GM18507 (cell line): ENCODE results near the gene ZBTB7C.

Experiments
- DNase-seq: peaks from one replicate; pipeline ENCODE4 v3.0.0; 2011; ENCODE audit warnings: low read depth; ENCODE audit not compliant: insufficient read length; ENCODE audit errors: extremely low spot score
- FAIRE-seq: peaks from 2 replicates; lab custom pipeline; 2011; peaks lifted over from hg19 to GRCh38; lab: Jason Lieb, UNC

Gene ZBTB7C

DNA sequence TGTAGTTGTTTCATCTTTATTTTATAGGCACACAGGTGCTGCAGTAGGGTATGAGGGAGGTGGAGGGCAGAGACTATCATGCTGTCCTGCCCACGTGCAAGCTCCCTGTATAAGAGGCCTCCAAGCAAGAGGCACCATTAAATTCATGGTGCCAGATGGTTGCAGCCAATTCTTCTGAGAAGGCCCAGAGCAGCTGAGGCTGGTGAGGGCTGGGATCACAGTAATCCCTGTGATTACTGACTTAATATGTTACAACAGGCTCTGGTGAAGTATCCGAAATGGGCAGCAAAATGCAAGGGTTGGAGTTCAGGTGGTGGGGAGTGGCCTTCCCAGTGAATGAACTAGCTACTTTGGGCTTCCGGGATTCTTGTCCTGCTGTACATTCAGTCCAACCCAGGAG is 286.8 kb downstream of the ZBTB7C start:
- FAIRE-seq: no peak
- no peak for DNase-seq

GRCh38 chr18:48121752-48122151 is 287.4 kb downstream of the ZBTB7C start:
- DNase-seq (no peak), FAIRE-seq (no peak)

DNA sequence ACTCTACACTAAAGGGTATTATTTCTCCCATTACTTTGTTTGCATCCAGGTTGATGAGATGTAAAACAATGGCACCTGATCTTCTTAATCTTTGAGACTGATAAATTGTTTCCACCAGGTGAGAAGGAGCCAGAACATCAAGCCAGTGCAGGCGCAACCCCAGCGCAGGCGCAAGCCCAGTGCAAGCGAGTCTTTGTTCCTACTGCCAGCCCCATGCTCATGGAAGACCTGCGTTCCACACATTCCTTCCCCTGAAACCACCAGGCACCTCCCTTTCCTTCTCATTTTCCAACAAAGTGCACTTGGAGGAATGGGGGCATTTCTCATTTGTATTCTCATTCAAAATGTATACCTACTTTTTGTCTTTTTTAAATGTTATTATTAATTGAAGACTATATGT is 290.0 kb downstream of the ZBTB7C start:
- FAIRE-seq (no peak), DNase-seq (no peak)

GRCh38 chr18:48116873-48117630 is 292.1 kb downstream of the ZBTB7C start:
- FAIRE-seq: no peak

GRCh38 chr18:48116017-48116416 is 293.2 kb downstream of the ZBTB7C start:
- no peak for DNase-seq
- FAIRE-seq: no peak

More at GRCh38 chr18:48116873-48117630, 292.1 kb downstream of the ZBTB7C start:
- no peak for DNase-seq

DNA sequence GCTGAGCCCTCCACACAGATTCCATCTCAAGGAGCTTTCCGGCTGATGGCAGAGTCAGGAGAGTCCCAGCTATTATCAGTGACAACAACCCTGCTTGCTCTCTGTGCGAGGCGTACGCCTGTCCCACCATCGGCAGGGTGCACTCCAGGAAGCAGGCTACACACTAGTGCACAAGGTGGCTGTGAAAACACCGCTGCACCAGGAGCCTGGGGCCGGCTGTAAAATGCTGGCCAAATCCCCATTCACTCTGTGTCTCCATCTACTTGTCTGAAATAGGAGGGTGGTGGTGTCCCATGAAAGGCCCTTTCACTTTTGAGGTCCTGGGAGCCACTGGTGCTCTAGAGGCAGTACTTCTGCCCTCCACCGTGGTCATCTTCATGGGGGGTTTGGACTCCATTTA is 295.5 kb downstream of the ZBTB7C start:
- no peak for DNase-seq
- FAIRE-seq: no peak

DNA sequence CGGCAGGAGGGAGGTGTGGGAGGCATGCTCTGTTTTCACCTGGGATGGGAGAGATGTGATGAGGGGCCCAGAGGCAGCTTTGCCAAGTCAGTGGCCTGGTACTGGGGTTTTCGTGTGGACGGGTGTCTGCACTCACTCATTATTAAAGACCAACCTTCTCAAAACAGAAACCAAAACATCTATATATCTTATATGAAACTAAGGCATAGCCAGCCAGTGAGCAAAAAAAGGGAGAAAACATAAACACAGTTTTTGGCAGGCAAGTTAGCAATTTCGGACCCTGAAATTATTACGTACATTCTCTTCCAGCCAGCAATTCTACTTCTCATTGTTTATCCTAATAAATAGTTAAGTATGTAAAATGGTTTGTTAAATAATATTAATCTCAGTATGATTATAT is 297.6 kb downstream of the ZBTB7C start:
- DNase-seq (no peak), FAIRE-seq (no peak)

DNA sequence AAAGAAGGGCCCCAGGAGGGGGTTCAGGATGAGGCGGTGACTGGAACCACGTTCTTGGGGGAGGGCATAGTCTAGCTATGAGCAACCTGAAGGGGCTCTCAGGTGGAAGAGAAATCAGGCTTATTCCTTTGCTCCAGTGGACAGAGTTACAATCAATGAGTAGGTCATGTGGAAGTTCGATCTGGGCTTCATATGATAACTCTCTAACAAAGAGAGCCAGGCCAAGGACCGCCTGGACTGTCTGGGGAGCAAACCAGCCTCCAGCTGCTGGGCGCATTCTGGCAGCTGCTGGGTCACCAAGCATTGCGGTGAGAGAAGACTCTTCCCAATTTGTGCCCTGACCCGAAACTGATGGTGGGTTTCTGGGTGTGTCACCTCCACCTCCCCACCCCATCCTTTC is 298.4 kb downstream of the ZBTB7C start:
- DNase-seq: no peak
- no peak for FAIRE-seq

GRCh38 chr18:48109961-48110493 is 299.2 kb downstream of the ZBTB7C start:
- FAIRE-seq: no peak

GRCh38 chr18:48108136-48108535 is 301.0 kb downstream of the ZBTB7C start:
- FAIRE-seq: no peak
- no peak for DNase-seq

More at GRCh38 chr18:48109961-48110493, 299.2 kb downstream of the ZBTB7C start:
- DNase-seq: no peak

GRCh38 chr18:48106976-48107781 is 302.0 kb downstream of the ZBTB7C start:
- DNase-seq (no peak), FAIRE-seq (no peak)

DNA sequence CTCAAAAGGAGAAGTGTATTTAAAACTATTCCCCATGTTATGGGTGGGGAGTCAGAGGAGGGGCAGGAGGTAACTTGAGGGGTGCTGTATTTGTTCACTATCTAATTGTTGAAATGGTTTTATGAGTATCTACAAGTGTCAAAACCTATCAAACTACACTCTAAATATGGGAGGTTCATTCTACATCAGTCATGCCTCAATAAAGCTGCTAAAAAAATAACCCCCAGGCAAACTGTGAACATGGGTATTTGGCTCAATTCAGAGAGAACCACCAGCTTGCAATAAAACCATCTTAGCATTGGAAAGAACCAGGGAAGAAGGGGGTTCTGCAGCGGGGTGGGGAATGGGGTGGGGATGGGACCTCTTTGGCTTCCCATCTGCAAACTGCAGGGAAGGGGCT is 302.7 kb downstream of the ZBTB7C start:
- no peak for DNase-seq
- FAIRE-seq: no peak

GRCh38 chr18:48105317-48105716 is 303.9 kb downstream of the ZBTB7C start:
- FAIRE-seq (no peak), DNase-seq (no peak)

DNA sequence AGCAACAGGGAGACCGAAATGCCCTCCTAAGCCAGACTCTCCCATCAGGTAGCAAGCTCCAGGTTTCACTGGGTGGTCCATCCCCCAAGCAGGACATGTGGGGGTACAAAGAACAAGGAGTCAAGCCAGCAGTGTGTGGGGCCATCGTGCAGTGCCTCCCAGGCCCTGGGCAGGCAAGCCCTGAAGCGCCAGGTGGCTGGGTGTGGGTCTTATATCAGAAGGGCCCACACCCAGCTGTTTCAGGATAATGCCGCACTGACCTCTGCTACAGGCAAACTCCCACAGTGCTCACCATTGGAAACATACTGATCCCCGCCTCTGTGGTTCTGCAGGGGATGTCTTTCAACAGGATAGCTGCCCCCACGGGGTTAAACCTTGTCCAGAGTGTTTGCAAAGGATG is 304.5 kb downstream of the ZBTB7C start:
- FAIRE-seq: no peak
- no peak for DNase-seq

DNA sequence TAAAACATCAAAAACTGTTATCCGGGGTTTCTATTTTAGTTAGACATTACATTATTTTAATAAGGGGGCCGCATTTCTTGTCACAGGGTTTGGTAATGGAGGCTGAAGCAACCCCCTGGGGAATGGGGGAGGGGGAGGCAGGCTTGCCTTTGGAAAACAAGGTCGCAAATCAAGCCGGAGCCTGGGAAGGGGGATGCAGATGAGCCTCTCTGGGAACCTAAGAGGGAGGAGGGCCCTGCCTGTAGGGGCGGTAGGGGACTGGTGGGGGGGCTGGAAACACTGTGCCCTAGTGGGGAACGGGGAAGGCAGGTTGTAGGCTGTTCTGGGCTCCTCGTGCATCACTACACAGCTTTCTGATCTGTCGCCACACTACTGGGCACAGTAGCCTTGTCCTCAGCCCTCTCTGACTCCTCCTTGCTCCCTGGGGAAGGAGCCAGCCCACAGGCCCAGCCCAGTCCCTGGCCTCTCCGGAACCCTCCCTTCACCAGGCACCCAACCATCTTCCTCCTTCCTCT is 308.5 kb downstream of the ZBTB7C start:
- DNase-seq (no peak), FAIRE-seq (no peak)

- FAIRE-seq (no peak), DNase-seq (no peak)
Measured at GRCh38 chr18:48100165-48100575, 309.0 kb downstream of the ZBTB7C start.

DNA sequence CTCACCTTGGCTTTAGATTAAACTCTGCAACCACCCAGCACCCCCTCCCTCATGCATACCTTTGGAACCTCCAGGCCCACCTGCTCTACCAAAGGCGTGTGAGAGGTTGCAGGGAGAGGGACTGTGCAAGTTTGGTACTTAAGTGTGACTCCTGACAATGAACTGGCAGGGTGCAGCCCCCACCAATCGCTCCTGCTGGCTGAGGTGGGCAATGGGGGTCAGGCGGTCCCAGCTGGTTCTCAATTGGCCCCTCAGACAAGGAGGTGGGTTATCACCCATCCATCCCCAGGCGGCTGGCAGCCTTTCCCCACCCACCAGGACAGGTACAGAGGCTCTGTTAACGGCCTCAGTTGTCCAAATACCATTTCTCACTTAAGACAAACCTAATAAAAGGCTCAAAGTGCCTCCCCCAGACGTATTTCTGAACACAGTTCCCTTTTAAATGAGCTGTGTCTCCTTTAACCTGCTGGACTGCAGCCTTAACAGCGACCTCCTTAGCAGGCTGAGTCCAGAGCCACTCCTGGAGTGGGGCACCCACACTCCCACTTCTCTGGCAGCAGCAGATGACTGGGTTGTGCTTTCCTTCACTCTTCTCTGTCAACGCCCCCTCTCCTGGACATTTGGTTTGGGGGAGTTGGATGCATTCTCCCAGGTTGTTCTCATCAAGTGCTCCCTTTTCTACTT is 309.6 kb downstream of the ZBTB7C start:
- no peak for FAIRE-seq
- no peak for DNase-seq

- FAIRE-seq: no peak
Measured at GRCh38 chr18:48098538-48098937, 310.6 kb downstream of the ZBTB7C start.

DNA sequence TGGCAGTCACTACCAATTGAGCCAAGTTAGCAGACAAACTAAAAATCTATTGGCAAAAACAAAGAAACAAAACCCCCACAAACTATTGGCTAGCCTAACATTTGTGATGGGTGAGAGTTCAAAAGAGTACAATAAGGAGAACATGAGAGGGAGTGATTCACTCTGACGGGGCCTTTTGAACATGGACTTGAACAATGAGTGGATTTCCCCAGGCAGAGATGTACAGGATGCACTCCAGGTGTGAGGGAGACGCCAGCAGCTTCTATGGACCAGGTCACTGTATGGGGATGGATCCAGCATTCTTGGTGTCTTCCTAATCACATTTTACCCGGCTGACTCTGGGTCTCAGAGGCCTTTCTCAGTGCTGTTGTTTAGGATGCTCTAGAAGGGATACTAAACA is 311.2 kb downstream of the ZBTB7C start:
- DNase-seq (no peak), FAIRE-seq (no peak)

More at GRCh38 chr18:48098538-48098937, 310.6 kb downstream of the ZBTB7C start:
- DNase-seq: no peak

- no peak for FAIRE-seq
- no peak for DNase-seq
Measured at GRCh38 chr18:48095726-48096125, 313.5 kb downstream of the ZBTB7C start.
